Activated CD8-positive, alpha-beta T cell treated with anti-CD3 and anti-CD28 coated beads for 36 hours (primary cell): ENCODE measurements around the gene TET1. TPM values are rescaled to one million over a fixed set of nuclear protein-coding genes. Genes with fewer than 3 reads are reported as not detected.

ENCODE experiments used
- ATAC-seq: fragments of 200-7000 bp; cut with Tn5 transposase; one replicate; pipeline ENCODE4 v1.10.0; 2021; ENCODE audit warnings: mild to moderate bottlenecking, moderate library complexity
- CTCF ChIA-PET: fragments of 350-600 bp; sonication (Branson Sonifier 250); formaldehyde crosslinking; loops from one replicate; lab custom pipeline; 2021; ENCODE audit warnings: antibody characterized with exemption; lab: Charles Lee
- POLR2A ChIA-PET: fragments of 350-600 bp; sonication (Branson Sonifier 250); formaldehyde crosslinking; loops from one replicate; lab custom pipeline; 2021; ENCODE audit warnings: antibody characterized with exemption; lab: Charles Lee
- DNase-seq: peaks from one replicate; pipeline ENCODE4 v3.0.0-alpha.2; 2020
- H3K27ac Mint-ChIP-seq: one replicate; pipeline ENCODE4 v1.8.0; 2021; ENCODE audit warnings: mild to moderate bottlenecking, mixed read lengths
- H3K27me3 Mint-ChIP-seq: one replicate; pipeline ENCODE4 v1.8.0; 2021; ENCODE audit warnings: mixed read lengths
- H3K36me3 Mint-ChIP-seq: one replicate; pipeline ENCODE4 v1.8.0; 2021; ENCODE audit warnings: low read depth, mixed read lengths
- H3K4me1 Mint-ChIP-seq: one replicate; pipeline ENCODE4 v1.8.0; 2021; ENCODE audit warnings: low read depth, mixed read lengths
- H3K4me3 Mint-ChIP-seq: one replicate; pipeline ENCODE4 v1.8.0; 2021; ENCODE audit warnings: mild to moderate bottlenecking, moderate library complexity, mixed read lengths
- H3K9me3 Mint-ChIP-seq: one replicate; pipeline ENCODE4 v1.8.0; 2021; ENCODE audit warnings: mixed read lengths
- intact Hi-C: fragments of 100-400 bp; cut with micrococcal nuclease; formaldehyde crosslinking; loops from one replicate; pipeline ENCODE4 v1.10.0; 2022
- total RNA-seq, 2 experiments: library from RNA; stranded (reverse); gene quantifications; one replicate each; pipeline ENCODE4 v1.2.3, GENCODE V29; 2021
- TF ChIP-seq, protein P1 (sequence below): fragments of 200-600 bp; IDR thresholded peaks from one replicate; pipeline ENCODE4 v1.8.0; 2022; ENCODE audit warnings: antibody characterized with exemption, mild to moderate bottlenecking

Gene TET1
- total RNA-seq, 2 experiments from 2014 or later = 1.1 to 1.3 TPM

DNA sequence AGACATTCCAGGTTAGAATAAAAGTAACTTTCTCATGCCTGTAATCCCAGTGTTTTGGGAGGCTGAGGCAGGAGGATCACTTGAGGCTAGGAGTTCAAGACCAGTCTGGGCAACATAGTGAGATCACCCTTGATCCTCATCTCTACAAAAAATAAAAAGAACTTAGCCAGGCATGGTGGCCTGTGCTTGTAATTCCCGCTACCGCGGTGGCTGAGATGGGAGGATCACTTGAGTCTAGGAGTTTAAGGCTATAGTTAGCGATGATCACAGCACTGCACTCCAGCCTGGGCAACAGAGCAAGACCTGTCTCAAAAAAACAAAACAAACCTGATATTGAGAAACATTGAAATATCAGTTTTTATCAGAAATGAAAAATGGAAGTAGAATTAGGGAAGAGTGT is 4.6 kb downstream of the TET1 start:
- H3K36me3 Mint-ChIP-seq = peaks cover 3% of the 10 kb centered on the region
- peaks cover 43% of the 10 kb centered on the region for H3K27me3 Mint-ChIP-seq
- peaks cover 20% of the 10 kb centered on the region for H3K4me1 Mint-ChIP-seq
- ChIA-PET CTCF (no interaction called here), POLR2A (no interaction called here)
- ATAC-seq (no peak), DNase-seq (no peak)
- intact Hi-C loops = no loop called here
- H3K4me3 Mint-ChIP-seq = no peak overlapping the region
- H3K27ac Mint-ChIP-seq = no peak overlapping the region
- TF ChIP-seq, protein P1, sequence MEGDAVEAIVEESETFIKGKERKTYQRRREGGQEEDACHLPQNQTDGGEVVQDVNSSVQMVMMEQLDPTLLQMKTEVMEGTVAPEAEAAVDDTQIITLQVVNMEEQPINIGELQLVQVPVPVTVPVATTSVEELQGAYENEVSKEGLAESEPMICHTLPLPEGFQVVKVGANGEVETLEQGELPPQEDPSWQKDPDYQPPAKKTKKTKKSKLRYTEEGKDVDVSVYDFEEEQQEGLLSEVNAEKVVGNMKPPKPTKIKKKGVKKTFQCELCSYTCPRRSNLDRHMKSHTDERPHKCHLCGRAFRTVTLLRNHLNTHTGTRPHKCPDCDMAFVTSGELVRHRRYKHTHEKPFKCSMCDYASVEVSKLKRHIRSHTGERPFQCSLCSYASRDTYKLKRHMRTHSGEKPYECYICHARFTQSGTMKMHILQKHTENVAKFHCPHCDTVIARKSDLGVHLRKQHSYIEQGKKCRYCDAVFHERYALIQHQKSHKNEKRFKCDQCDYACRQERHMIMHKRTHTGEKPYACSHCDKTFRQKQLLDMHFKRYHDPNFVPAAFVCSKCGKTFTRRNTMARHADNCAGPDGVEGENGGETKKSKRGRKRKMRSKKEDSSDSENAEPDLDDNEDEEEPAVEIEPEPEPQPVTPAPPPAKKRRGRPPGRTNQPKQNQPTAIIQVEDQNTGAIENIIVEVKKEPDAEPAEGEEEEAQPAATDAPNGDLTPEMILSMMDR = no peak
- H3K9me3 Mint-ChIP-seq = no peaks in the 10 kb centered on the region

DNA sequence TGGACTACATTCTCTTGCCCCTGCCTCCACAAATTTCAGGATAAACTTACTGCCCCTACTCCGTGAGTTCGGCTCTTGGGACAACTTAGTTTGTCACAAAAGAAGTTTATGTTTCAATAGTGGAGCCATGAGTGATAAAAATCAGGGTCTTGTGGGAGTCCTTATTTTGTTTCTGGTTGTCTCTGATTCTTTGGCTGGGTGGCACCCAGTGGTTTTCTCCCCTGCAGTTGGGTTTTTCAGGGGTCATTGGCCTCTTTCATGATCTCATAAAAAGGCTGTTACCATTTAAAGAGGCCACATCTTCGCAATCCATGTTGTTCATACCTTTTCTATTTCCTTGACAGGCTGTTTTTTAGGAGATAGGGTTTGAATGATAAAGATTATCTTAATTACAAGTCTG is 5.5 kb downstream of the TET1 start:
- Mint-ChIP-seq H3K4me1 (peaks cover 17% of the 10 kb centered on the region), H3K4me3 (no peak overlapping the region), H3K36me3 (peaks cover 1% of the 10 kb centered on the region), H3K27ac (no peak overlapping the region), H3K9me3 (no peaks in the 10 kb centered on the region), H3K27me3 (peaks cover 41% of the 10 kb centered on the region)
- intact Hi-C loops = no loop called here
- ATAC-seq (no peak), DNase-seq (no peak)
- TF ChIP-seq, protein P1 = no peak
- POLR2A ChIA-PET = no interaction called here
- CTCF ChIA-PET = no interaction called here

DNA sequence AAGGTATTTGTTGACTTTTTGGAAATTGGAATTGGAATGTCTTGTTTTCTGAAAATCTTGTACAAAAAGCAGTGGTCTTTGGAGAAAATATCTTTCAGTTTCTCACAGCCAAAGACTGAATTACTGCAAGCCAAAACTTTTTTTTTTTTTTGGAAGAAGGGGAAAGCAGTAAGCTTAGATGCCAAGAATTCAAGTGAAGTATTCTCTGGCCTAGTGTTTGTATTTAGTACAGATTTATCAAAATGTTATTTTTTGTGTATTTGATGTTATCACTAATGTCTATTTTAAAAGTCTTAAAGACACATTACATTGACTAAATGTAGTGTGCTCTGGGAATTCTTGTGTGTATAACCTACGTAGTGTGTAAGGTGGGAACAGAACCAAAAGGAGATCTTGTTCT is 6.2 kb downstream of the TET1 start:
- intact Hi-C loops = no loop called here

DNA sequence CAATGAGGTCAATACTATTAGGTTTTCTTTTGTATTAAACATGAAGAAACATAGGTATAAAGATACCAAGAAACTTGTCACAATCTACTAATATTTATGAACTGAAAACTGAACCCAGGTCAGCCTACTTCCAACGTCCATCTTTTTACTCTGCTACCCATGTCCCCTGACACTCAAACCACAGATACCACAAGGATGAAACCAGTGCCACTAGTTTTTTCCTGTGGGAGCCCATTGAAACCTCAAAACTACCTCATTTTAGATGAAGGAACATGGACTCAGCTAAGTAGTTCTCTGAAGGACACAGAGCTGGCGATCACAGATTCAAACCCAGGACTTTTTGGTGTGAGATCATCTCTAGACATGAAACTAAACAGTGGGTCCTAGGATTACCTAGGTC is 6.8 kb downstream of the TET1 start:
- POLR2A ChIA-PET = no interaction called here

More for the DNA sequence above, 6.2 kb downstream of the TET1 start:
- Mint-ChIP-seq H3K27ac (no peak overlapping the region), H3K4me3 (no peak overlapping the region), H3K4me1 (peaks cover 13% of the 10 kb centered on the region), H3K36me3 (peaks cover 1% of the 10 kb centered on the region), H3K9me3 (no peaks in the 10 kb centered on the region), H3K27me3 (peaks cover 37% of the 10 kb centered on the region)
- ChIA-PET POLR2A (no interaction called here), CTCF (no interaction called here)
- DNase-seq (no peak), ATAC-seq (no peak)
- TF ChIP-seq, protein P1 = no peak

DNA sequence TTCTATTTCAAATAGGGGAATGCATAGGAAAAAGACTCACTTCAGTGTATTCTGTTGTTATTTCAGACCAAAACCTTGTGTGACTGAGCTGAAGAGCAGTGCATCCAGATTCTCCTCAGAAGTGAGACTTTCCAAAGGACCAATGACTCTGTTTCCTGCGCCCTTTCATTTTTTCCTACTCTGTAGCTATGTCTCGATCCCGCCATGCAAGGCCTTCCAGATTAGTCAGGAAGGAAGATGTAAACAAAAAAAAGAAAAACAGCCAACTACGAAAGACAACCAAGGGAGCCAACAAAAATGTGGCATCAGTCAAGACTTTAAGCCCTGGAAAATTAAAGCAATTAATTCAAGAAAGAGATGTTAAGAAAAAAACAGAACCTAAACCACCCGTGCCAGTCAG is 12.0 kb downstream of the TET1 start:
- Mint-ChIP-seq H3K27ac (no peak overlapping the region), H3K9me3 (no peaks in the 10 kb centered on the region), H3K27me3 (peaks cover 4% of the 10 kb centered on the region), H3K36me3 (no peaks in the 10 kb centered on the region), H3K4me3 (no peak overlapping the region), H3K4me1 (peaks cover 9% of the 10 kb centered on the region)
- DNase-seq (no peak), ATAC-seq (no peak)
- ChIA-PET CTCF (no interaction called here), POLR2A (no interaction called here)
- intact Hi-C loops = no loop called here
- TF ChIP-seq, protein P1 = no peak

More for the DNA sequence above, 6.8 kb downstream of the TET1 start:
- H3K4me3 Mint-ChIP-seq = no peak overlapping the region
- H3K9me3 Mint-ChIP-seq = no peaks in the 10 kb centered on the region
- H3K27ac Mint-ChIP-seq = no peak overlapping the region
- CTCF ChIA-PET = no interaction called here
- DNase-seq (no peak), ATAC-seq (no peak)
- H3K4me1 Mint-ChIP-seq = peaks cover 10% of the 10 kb centered on the region
- intact Hi-C loops = no loop called here
- H3K36me3 Mint-ChIP-seq = peaks cover 1% of the 10 kb centered on the region
- TF ChIP-seq, protein P1 = no peak
- H3K27me3 Mint-ChIP-seq = peaks cover 33% of the 10 kb centered on the region
